Fibroblast of skin of right quadriceps (primary cell): ENCODE results near the gene GSAP.

Source experiments
- DNase-seq: peaks from one replicate; pipeline ENCODE4 v3.0.0-alpha.2; 2013

The GSAP gene

GRCh38 chr7:77326131-77326530 lies 90.0 kb downstream of the GSAP start:
- DNase-seq: no peak

- no peak for DNase-seq
These were observed 94.8 kb downstream of the GSAP start for GRCh38 chr7:77321300-77321699.

GRCh38 chr7:77320714-77321113 lies 95.4 kb downstream of the GSAP start:
- DNase-seq: no peak

- DNase-seq: peak; percentile 17
These were observed 96.0 kb downstream of the GSAP start for GRCh38 chr7:77320137-77320536.

- DNase-seq: no peak
These were observed 98.1 kb downstream of the GSAP start for GRCh38 chr7:77318019-77318418.

GRCh38 chr7:77316219-77316978 lies 99.8 kb downstream of the GSAP start:
- no peak for DNase-seq

- no peak for DNase-seq
These were observed 101.0 kb downstream of the GSAP start for GRCh38 chr7:77315182-77315591.

- DNase-seq: no peak
These were observed 102.2 kb downstream of the GSAP start for GRCh38 chr7:77313876-77314480.

GRCh38 chr7:77313085-77313484 lies 103.1 kb downstream of the GSAP start:
- DNase-seq: no peak

- DNase-seq: no peak
These were observed 105.2 kb downstream of the GSAP start for GRCh38 chr7:77310982-77311381.

- DNase-seq: no peak
These were observed 106.4 kb downstream of the GSAP start for GRCh38 chr7:77309714-77310220.

GRCh38 chr7:77308792-77309191 lies 107.4 kb downstream of the GSAP start:
- no peak for DNase-seq

GRCh38 chr7:77306231-77307067 lies 109.7 kb downstream of the GSAP start:
- DNase-seq: no peak

GRCh38 chr7:77295549-77295948 lies 120.6 kb downstream of the GSAP start:
- no peak for DNase-seq

- no peak for DNase-seq
These were observed 123.1 kb downstream of the GSAP start for GRCh38 chr7:77293046-77293445.

GRCh38 chr7:77290425-77290824 lies 125.7 kb downstream of the GSAP start:
- DNase-seq: no peak

GRCh38 chr7:77289387-77289786 lies 126.8 kb downstream of the GSAP start:
- DNase-seq: no peak

GRCh38 chr7:77288676-77289320 lies 127.4 kb downstream of the GSAP start:
- DNase-seq: no peak

- DNase-seq: no peak
These were observed 131.5 kb downstream of the GSAP start for GRCh38 chr7:77284616-77285015.

GRCh38 chr7:77284005-77284404 lies 132.1 kb downstream of the GSAP start:
- no peak for DNase-seq

- no peak for DNase-seq
These were observed 133.3 kb downstream of the GSAP start for GRCh38 chr7:77282897-77283296.

- DNase-seq: no peak
These were observed 134.2 kb downstream of the GSAP start for GRCh38 chr7:77281780-77282478.
